GM19025 (cell line): ENCODE measurements around the gene COA8.
"Not testable (repeated sequence)": the region's sequence is repeated elsewhere in the genome, so short reads cannot be mapped to it uniquely, and the experiment has no call there.

Experiments
- ATAC-seq: cut with Tn5 transposase; IDR thresholded peaks from one replicate; pipeline ENCODE4 v1.9.1; 2021; ENCODE audit warnings: mild to moderate bottlenecking, low read depth, moderate library complexity; ENCODE audit not compliant: unreplicated experiment

Gene COA8

GRCh38 chr14:103568952-103569351 is 6.2 kb downstream of the COA8 start:
- no peak for ATAC-seq

- ATAC-seq: no peak
These were observed 6.6 kb downstream of the COA8 start for GRCh38 chr14:103569408-103569807.

- ATAC-seq: no peak
These were observed 11.3 kb downstream of the COA8 start for GRCh38 chr14:103574104-103574503.

- ATAC-seq: no peak
These were observed 12.0 kb downstream of the COA8 start for GRCh38 chr14:103574707-103575285.

GRCh38 chr14:103576371-103577024 is 13.7 kb downstream of the COA8 start:
- no peak for ATAC-seq

GRCh38 chr14:103578401-103579075 is 15.8 kb downstream of the COA8 start:
- no peak for ATAC-seq

GRCh38 chr14:103581206-103581605 is 18.4 kb downstream of the COA8 start:
- no peak for ATAC-seq

GRCh38 chr14:103581954-103582703 is 19.4 kb downstream of the COA8 start:
- no peak for ATAC-seq

- ATAC-seq: no peak
These were observed 21.7 kb downstream of the COA8 start for GRCh38 chr14:103584326-103584915.

- ATAC-seq: no peak
These were observed 30.8 kb downstream of the COA8 start for GRCh38 chr14:103593577-103593976.

GRCh38 chr14:103594265-103594664 is 31.5 kb downstream of the COA8 start:
- no peak for ATAC-seq

GRCh38 chr14:103597623-103598377 is 35.0 kb downstream of the COA8 start:
- ATAC-seq: no peak

GRCh38 chr14:103600503-103600902 is 37.7 kb downstream of the COA8 start:
- ATAC-seq: no peak

- no peak for ATAC-seq
These were observed 41.9 kb downstream of the COA8 start for GRCh38 chr14:103604620-103605019.

GRCh38 chr14:103606963-103607668 is 44.4 kb downstream of the COA8 start:
- ATAC-seq: no peak

- ATAC-seq: no peak
These were observed 45.1 kb downstream of the COA8 start for GRCh38 chr14:103607822-103608221.

- ATAC-seq: not testable (repeated sequence)
These were observed 46.3 kb downstream of the COA8 start for GRCh38 chr14:103609081-103609480.

GRCh38 chr14:103611215-103611614 is 48.5 kb downstream of the COA8 start:
- ATAC-seq: no peak

- ATAC-seq: no peak
These were observed 50.8 kb downstream of the COA8 start for GRCh38 chr14:103613517-103613916.
